GM19468 (cell line): ENCODE data around the gene SYNJ2.
"Not testable (repeated sequence)": the region's sequence is repeated elsewhere in the genome, so short reads cannot be mapped to it uniquely, and the experiment has no call there.

Source experiments
- ATAC-seq: cut with Tn5 transposase; IDR thresholded peaks from one replicate; pipeline ENCODE4 v1.9.1; 2021; ENCODE audit warnings: mild to moderate bottlenecking, moderate library complexity, moderate number of reproducible peaks; ENCODE audit not compliant: unreplicated experiment; ENCODE audit errors: extremely low read depth

The SYNJ2 gene

DNA sequence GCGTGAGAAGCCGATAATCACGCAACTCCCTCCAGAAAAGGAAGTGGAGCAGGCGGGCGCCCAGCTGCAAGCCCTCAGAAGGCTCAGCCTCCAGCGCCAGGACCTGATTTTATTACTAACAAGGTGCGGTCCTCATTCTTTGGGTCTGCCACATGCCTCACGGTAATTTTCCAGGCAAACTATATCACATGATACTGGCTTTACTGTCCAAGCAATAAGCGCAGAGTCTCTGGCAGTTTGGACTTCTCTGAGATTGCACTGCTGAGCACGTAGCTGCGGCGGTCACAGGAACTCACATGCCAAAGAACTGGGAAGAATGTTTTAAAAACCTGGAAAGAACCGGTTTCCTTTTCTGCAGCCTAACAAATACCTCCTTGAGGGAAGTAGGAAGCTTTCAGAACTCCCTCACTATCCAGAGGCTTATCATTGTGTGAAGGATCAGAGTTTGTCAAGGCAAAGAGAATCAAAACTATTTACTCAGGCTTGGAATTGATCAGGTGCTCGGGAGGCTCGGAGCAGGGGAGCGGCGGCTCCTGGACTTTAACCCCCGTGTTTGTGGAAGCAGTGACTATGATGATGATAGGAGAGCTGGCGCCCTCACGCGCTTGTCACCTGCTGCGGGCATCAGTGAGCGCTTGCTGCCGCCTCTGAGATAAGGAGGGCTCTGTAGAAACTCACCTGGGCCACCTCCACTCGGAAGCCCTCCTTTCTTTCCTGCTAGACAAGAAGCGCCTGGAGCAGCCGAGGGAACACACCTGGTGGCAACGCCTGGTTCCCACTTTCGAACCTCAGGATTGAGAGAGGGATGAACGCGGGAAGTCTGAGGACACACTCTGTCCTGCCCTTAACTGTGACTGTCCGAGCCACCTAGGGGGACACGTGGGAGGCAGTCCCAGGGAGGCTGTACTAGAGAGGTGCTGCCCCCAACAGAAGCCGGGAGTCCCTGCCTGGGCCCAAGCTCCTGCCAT is 27.2 kb upstream of the SYNJ2 start:
- no peak for ATAC-seq

DNA sequence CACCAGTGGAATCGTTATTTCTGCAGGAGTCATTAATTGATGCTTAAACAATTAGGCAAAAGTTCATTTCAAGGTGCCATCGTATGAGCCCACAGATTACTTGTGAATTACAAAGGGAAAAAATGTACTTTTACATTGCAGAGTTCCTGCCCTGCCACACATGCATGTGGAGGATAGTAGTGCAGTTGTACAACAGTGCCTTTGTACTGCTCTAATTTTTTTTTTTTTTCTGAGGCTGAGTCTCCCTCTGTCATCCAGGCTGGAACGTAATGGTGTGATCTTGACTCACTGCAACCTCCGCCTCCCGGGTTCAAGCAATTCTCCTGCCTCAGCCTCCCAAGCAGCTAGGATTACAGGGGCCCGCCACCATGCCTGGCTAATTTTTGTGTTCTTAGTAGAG is 26.0 kb upstream of the SYNJ2 start:
- ATAC-seq, result no peak

DNA sequence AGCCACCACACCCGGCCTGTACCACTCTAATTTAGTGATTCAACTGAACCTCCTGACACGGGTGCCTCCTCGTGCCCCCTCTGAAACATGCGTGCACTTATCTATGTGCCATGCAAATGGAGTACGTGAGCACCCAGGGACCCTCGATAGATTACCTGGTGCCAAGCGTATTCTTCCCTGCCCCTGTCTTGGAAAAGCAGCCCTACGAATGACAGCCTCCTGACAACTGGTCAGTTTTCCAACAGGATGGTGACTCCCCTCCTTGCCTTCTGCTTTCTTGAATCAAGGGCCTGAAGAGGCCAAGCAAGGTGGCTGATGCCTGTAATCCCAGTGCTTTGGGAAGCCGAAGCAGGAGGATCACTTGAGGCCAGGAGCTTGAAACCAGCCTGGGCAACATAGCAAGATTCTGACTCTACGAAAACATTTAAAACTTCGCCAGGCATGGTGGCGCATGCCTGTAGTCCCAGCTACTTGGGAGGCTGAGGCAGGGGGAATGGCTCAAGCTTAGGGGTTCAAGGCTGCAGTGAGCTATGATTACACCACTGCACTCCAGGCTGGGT is 25.4 kb upstream of the SYNJ2 start:
- no peak for ATAC-seq

DNA sequence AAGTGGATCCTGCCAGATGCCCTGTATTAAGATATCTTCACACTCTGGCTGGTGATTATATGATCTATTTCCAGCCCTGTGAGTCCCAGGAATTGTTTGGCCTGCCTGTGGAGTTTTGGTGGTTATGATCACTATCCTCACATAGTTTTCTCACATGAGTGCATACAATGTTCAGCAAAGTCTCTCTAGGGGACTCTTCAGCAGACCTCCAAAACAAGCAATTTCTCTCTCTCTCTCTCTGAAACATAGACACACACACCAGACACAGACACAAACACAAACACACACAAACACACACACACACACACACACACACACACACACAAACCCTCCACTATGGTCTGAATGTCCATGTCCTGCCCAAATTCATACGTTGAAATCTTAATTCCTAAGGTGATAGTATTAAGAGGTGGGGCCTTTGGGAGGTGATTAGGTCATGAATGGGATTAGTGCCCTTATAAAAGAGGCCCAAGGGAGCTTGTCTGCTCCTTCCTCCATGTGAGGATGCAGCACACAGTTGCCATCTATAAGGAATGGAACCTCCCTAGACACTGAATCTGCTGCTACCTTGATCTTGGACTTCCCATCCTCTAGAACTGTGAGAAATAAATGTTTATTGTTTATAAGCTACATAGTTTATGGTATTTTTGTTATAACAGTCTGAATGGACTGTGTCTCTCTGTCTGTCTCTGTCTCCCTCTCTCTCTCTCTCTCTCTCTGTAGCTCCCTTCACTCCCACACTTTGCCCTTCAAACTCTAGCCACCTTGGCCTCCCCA is 22.0 kb upstream of the SYNJ2 start:
- ATAC-seq, result no peak

DNA sequence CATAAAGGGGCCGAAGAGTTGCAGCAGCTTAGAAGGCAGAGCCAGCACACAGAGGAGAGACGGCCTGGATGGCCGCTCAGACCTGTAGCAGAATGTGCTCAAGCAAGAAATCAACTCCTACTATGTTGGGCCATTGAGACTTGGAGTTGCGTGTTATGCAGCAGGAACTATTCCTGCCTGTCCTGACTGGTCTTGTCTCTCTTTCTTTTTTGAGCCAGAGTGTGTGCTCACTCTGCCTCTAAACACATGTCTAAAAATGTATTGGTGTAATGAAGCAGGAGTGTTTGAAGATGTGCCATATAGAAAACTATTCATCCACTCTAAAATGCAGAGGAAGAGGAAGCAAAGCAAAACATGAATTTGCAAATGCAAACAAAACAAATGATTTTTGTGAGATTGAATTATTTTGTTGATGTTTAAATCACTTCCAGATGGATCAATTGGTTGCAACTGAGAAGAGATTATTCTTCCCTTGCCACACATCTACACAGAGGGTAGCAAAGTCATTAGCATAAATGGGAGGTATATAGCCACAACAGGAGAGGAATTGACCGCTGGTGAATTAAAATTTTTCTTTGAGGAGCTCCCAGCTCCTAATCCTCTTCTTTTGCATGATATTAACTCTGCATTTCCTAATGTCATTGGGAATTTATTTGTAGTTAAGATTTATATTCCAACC is 20.4 kb upstream of the SYNJ2 start:
- no peak for ATAC-seq

DNA sequence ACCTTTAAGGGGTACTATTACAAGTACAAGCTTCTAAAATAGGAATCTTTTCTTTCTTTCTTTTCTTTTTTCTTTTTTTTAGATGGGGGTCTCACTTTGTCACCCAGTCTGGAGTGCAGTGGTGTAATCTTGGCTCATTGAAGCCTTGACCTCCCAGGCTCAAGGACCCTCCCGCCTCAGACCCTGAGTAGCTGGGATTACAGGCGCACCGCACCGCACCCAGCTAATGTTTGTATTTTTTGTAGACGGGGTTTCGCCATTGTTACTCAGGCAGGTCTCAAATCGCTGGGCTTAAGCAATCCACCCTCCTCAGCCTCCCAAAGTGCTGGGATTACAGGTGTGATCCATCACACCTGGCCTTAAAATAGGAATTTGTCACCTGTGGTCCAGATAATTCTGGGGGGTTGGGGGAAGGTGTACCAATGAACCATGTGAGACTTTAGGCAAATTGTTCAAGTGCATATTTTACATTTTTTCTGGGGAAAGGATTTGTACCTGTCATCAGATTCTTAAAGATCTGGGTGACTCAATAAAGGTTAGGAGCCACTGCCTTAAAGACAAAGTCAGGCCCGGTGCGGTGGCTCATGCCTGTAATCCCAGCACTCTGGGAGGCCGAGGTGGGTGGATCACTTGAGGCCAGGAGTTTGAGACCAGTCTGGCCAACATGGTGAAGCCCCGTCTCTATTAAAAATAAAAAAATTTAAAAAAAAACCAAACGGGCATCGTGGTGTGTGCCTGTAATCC is 19.7 kb upstream of the SYNJ2 start:
- ATAC-seq, result no peak

DNA sequence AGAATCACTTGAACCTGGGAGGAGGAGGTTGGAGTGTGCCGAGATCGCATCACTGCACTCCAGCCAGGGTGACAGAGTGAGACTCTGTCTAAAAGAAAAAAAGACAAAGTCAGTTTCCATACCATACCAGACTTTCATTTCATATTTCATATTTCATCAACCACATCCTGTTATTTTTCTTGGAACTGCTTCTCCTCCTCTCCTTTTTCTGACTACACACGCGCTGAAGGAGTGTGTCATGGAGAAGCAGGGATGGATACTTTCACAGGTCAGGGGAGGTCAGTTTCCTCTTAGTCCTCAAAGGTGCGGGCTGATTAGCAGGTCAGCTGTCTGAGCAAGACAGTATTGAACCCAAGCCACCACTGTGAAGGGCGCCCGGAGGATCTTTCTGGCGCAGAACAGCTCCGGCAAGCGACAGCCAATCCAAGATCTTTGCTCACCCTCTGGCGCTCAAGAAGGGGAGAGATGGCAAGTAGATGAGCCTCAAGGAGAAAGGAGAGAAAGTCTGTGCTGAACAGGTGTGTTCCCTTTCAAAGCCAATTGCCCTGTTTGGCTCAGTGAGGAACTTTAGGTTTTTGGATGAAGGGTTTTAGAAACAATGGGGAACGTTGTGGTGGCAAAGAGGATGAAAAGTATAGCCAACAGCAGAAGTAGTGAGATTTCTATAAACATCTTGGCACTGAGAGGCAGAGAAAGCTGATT is 18.9 kb upstream of the SYNJ2 start:
- no peak for ATAC-seq

DNA sequence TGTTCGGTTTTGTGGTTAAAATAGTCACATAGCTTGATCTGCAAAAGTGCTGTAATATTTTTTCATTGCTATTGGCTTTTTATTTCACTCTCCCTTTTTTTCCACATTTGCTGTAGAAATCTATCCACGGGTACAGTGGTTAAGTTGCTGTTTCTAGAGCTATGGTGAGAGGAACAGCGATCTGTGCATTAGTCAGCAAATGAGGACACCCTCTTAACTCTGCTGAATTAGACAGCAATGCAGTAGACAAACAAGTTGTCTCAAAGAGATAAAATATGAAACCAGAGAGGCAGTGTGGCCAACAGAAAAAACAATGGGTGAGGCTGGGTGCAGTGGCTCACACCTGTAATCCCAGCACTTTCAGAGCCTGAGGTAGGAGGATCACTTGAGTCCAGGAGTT is 17.6 kb upstream of the SYNJ2 start:
- no peak for ATAC-seq

DNA sequence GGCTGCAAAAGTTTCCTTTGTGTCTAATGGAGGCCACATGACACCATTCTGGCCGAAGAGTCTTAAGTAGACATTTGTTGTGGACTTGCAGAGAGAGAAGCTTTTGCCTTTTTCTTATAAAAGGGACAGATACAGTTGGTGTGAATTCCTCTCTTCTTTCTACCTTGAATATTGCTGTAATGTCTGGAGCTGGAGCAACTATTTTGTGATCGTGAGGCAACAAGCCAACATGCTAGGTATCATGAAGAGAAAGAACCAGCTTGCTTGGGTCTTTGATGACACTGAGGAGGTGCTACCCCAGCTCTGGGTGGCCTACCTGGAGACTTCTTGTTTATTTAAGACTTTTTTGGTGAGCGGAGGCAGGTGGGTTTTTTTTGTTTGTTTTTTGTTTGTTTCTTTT is 16.3 kb upstream of the SYNJ2 start:
- ATAC-seq, result no peak

DNA sequence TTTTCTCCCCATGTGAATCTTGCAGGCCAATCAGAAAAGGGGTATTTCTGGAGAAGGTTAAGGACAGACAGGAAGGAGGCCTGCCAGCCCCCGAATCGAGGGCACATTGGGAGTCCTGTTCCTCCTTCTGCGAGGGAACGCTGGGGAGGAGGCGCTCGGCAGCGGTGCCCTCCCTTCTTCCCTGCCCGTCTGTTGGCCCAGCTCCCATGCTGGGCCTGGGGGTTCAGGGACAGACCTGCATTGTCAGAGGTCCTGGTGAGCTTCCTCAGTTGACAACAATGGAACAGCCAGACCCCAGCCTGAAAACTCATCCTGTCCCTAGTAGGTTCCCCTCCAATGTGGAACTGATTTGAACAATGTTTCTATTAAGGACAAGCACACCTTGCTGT is 15.1 kb upstream of the SYNJ2 start:
- no peak for ATAC-seq

DNA sequence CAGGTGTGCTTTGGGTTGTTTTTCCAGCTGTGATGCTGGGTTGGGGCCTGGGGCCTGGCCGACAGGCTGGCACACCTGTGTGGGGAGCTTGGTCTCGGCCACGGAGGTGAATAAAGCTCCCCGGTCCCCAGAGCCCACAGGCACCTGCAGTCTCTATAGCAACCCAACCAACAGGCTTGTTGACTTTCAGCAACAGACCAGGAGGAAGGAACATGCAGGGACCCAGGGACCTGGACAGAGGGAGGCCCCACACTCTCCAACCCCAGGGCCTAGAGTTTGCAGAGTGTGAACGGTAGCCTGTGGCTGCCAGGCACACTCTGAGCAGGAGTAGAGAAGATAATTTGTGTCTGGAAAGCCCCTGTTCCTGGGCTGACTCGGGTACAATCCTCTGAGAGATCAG is 14.6 kb upstream of the SYNJ2 start:
- no peak for ATAC-seq

DNA sequence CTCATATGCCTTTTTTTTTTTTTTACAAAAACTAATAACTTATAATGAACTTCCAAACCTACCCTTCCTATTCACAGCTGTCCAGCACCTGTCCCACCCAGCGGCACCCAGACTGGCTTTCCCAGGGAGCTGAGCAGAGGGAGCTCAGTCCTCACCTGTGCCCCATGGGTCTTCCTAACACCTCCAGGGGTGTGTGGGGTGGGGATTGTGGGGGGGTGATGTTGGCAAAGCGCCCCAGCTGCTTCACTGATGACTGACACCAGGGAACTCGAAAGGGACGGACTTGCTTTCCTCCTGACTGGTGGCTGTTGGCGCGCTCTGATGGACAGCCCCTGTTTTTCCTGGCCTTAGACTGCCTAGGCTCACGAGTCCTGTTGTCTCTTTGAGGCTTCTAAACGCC is 14.2 kb upstream of the SYNJ2 start:
- ATAC-seq, result no peak

DNA sequence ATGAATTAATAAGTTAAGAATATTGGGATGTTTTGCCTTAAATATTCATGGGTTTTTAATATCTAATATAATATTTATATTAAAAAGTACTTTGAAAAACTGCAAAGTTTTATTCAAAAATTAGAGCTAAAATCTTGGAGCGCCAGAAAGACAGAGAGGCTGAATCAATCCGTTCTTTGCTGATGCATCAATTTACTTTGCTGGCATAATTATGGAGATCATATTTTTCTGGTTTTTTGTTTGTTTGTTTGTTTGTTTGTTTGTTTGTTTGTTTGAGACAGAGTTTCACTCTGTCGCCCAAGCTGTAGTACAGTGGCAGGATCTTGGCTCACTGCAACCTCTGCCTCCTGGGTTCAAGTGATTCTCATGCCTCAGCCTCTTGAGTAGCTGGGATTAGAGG is 9.5 kb upstream of the SYNJ2 start:
- not testable (repeated sequence) for ATAC-seq

DNA sequence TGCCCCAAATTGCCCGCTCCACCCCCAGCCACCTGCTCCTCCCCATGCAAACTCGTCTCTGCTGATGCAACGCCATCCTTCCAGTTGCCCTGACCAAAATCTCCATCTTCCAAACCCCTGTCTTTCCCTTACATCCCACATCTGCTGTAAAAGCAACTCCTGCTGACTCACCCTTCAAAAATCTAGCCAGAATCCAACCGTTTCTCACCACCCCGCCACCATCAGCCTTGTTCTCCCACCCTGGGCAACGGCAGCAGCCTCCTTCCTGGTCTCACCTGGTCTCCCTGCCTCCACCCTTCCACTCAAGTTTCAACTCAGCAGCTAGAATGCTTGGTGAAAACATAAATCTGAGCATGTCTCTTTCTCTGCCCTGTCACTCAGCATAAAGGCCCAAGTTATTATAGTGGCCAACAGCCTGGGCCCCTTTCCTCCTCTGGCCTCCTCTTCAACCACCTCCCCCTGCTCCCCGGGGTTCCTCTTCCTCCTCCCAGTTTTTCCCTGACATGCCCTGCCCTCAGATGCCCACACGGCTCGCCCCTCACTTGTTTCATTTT is 7.2 kb upstream of the SYNJ2 start:
- no peak for ATAC-seq

DNA sequence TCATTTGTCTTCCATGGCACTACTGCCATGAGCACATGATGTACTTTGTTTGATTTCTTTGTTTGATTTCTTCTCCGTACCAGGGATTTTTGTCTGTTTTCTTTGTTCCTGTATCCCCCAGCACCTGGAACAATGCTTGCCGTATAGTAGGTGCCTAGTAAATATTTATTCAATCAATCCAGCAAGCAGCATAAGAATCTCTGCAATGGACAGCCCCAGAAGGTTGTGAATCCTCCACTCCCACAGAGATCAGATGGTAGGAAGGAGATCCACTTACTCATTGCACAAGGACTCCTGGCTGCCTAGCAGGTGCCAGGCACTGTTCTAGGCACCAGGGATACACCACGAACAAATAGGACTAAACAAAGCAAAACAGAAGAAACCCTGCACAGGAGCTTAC is 6.7 kb upstream of the SYNJ2 start:
- ATAC-seq, result no peak

DNA sequence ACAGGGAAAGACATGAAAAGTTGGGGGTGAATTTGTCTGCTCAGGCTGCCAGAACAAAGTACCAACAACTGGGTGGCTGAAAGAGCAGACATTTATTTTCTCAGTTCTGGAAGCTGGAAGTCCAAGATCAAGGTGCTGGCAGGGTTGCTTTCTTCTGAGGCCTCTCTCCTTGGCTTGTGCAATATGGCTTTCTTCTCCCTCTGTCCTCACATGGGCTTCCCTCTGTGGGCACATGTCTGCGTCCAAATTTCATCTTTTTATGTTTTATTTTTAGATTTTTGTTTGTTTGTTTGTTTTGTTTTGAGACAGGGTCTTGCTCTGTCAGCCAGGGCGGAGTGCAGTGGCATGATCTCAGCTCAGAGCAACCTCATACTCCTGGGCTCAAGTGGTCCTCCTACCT is 6.2 kb upstream of the SYNJ2 start:
- no peak for ATAC-seq

DNA sequence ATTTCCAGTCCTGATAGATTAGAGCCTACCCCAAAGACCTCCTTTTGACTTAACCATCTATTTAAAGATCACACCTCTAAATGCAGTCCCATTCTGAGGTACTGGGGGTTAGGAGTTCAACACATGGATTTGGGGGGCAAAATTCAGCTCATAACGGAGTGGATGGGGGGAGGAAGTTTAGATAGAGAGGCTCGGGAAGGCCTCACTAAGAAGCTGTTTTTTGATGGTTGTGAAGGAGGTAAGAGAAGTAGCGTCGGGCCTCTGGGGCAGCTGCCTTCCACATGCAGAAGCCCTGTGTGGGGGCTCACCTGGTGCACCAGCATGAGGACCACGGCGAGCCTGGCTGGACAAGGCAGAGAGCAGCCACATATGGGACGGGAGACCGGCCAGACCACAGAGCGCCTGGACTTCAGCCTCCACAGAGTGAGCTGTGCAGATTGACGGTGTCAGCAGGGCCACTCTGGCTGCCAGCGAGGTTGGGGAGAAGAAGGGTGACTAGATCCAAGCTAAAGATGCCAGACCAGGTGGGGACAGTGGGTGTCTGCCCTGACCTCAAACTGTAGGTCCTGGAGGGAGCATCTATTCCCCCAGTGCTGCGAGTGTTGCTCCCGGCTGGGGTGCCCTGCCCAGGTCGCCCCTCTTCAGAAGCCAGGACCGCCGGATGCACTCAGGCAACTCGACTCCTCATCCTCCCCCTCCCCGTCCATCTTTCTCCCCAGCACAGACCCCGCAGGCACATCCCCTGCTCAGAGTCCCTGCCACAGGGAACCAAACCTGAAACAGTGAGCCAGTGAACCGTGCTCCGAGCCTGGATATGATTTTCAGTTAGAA is 5.1 kb upstream of the SYNJ2 start:
- ATAC-seq, result no peak

DNA sequence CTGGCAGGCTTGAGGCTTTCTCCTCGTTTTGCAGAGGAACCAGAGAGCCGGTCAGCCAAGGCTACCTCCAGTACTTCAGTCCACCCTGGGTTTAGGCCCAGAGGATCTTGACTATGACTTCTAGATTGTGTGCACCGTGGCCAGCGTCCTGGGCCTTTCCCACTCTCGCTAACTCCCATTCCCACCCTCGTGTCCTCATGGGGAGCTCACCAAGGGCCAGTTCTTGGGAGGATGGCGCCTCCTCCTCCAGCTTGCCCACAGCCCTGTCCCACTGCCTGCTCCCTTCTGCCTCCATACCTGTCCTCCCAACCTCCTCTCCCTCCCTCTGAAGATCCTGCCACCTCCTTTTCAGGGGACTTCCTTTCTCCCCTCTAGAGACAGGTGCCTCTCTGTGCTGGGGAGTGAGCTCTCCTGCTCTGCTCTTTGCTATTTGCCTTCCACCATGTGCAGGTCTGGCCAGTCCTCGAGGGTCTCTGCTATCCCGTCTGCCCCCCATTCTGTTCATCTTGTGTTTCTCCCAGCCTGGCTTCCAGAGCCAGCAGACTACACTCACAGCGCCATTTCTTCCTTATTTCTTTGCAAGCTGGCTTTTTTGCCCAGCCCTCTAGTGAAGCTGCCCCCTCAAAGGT is 4.4 kb upstream of the SYNJ2 start:
- ATAC-seq, result no peak
